HAP-1 (cell line): ENCODE data around the gene VRK2.
A peak's percentile ranks its signal among the peaks of the same experiment; 100 is the strongest.
"Not testable (repeated sequence)": the region's sequence is repeated elsewhere in the genome, so short reads cannot be mapped to it uniquely, and the experiment has no call there.

Experiments used
- DNase-seq, 2 experiments: peaks; one replicate each; pipeline ENCODE4 v3.0.0-alpha.2; 2016 to 2020; ENCODE audit warnings: low spot score in 2 of 2
- H3K27me3 ChIP-seq: fragments of 250-450 bp; sonication (Bioruptor Pico); 2 replicates; pipeline ENCODE4 v1.5.1; 2020; ENCODE audit warnings: low read depth, mild to moderate bottlenecking, moderate library complexity
- H3K36me3 ChIP-seq: fragments of 250-450 bp; sonication (Bioruptor Pico); replicated peaks from 2 replicates; pipeline ENCODE4 v1.5.1; 2020; ENCODE audit warnings: mild to moderate bottlenecking
- H3K4me1 ChIP-seq: fragments of 250-450 bp; sonication (Bioruptor Pico); 2 replicates; pipeline ENCODE4 v1.5.1; 2020; ENCODE audit warnings: mild to moderate bottlenecking
- H3K4me3 ChIP-seq: fragments of 250-450 bp; sonication (Bioruptor Pico); 2 replicates; pipeline ENCODE4 v1.5.1; 2020; ENCODE audit warnings: mild to moderate bottlenecking, moderate library complexity
- H3K9me3 ChIP-seq: fragments of 250-450 bp; sonication (Bioruptor Pico); 2 replicates; pipeline ENCODE4 v1.5.1; 2020; ENCODE audit warnings: mild to moderate bottlenecking, moderate library complexity
- in situ Hi-C: fragments of 300-500 bp; cut with MboI; formaldehyde crosslinking; loops from 3 replicates; pipeline ENCODE4 v1.14.3; 2020; ENCODE audit warnings: low sequenced_read_pairs, inconsistent platforms, mixed read lengths

Gene VRK2

DNA sequence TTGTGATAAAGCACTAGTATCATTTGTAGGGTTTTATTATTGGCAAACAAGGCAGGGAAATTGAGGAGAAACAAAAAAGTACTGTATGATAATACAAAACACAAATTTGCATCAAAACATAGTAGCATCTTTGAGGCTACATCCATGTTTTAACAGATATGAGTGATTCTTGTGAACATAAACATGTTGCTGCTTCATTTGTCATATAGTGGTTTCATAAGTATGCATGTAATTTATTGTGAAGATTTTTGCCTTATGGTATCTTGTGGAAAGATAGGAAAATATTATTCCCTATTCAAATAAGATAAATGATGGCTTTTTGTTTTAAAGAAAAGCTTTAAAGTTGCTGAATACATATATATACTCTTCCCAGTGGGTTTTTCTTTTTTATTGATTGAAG lies 60.3 kb downstream of the VRK2 start:
- no peaks in the 10 kb centered on the region for H3K9me3 ChIP-seq
- H3K27me3 ChIP-seq = no peaks in the 10 kb centered on the region
- in situ Hi-C loops = no loop called here
- no peaks in the 10 kb centered on the region for H3K36me3 ChIP-seq
- DNase-seq = no peak
- no peak overlapping the region for H3K4me3 ChIP-seq
- no peaks in the 10 kb centered on the region for H3K4me1 ChIP-seq

DNA sequence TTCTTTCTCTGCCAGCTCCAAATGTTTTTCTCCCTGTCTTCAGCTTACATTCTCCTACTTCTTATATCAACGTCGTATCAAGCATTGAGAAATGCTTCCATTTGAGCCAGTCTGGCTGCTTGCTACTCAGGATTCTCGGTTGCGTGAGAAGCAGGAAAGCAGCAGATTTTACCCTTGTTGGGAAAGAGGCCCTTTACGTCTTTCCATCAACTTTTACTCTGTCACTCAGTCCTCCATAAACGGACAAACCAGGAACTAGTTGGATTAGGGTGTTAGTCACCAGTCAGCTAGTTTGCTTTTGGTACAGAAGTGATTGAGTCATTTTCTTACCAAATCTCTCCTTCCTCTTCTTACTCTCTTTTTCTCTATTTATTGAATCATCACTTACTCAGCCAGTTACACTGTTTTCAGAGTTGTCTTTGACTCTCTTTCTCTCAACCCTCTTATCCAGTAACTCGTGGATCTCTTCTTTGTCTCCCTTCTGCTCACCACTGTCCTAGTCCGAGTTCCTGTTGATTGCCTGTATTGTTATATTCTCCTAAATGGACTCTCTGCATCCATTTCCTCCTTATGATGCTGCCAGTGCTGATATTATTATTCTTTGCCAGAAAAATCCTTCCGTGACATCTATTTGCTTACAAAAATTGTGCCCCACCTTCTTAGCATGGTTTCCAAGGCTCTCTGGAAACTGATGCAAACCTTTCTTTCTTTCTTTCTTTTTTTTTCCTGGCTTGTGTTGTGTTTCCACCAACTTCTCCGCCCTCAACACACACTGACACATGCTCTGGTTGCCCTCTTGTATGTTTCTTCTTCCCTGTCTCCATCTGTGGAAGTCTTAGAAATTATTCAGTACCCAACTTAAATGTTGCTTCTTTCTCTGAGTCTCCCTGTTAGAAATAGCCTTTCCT lies 61.5 kb downstream of the VRK2 start:
- Histone ChIP-seq H3K36me3 (no peaks in the 10 kb centered on the region), H3K9me3 (no peaks in the 10 kb centered on the region), H3K4me1 (peaks cover 11% of the 10 kb centered on the region), H3K4me3 (no peak overlapping the region), H3K27me3 (no peaks in the 10 kb centered on the region)
- in situ Hi-C loops = no loop called here
- DNase-seq = no peak

DNA sequence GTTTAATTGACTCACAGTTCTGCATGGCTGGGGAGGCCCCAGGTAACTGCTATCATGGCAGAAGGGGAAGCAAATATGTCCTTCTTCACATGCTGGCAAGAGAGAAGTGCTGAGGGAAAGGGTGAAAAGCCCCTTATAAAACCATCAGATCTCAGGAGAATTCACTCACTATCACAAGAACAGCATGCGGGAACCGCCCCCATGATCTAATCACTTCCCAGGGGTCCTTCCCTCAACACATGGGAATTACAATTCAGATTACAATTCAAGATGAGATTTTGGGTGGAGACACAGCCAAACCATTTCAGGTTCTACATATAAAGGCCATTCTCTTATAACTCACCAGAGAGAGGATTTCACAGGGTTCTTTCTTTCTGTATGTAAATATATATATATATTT lies 62.9 kb downstream of the VRK2 start:
- H3K4me1 ChIP-seq = peaks cover 15% of the 10 kb centered on the region
- H3K27me3 ChIP-seq = no peaks in the 10 kb centered on the region
- H3K9me3 ChIP-seq = no peaks in the 10 kb centered on the region
- H3K36me3 ChIP-seq = no peaks in the 10 kb centered on the region
- in situ Hi-C loops = no loop called here
- H3K4me3 ChIP-seq = no peak overlapping the region
- no peak for DNase-seq

DNA sequence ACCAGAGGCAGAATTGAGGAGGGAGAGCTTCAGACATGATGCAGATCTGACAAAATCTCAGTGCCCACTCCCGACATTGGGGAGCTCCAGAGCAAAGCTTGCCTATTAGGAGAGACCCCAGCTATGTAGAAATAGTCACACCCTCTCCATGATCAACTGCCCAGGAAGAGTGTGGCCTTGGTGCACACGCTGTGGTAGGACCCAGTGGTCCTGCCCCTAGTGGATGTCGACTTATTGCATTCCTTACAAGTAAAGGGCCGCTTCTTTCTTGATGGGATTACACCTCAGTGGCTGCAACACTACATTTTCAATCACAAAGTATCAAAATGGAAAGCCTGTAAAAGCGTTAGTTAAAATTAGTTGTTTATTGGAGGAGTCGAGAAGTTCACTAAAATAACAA lies 64.2 kb downstream of the VRK2 start:
- in situ Hi-C loops = no loop called here
- peaks cover 15% of the 10 kb centered on the region for H3K4me1 ChIP-seq
- no peaks in the 10 kb centered on the region for H3K9me3 ChIP-seq
- H3K4me3 ChIP-seq = no peak overlapping the region
- peak in 1 of 2 experiments; percentile 29 for DNase-seq
- H3K27me3 ChIP-seq = no peaks in the 10 kb centered on the region
- no peaks in the 10 kb centered on the region for H3K36me3 ChIP-seq

DNA sequence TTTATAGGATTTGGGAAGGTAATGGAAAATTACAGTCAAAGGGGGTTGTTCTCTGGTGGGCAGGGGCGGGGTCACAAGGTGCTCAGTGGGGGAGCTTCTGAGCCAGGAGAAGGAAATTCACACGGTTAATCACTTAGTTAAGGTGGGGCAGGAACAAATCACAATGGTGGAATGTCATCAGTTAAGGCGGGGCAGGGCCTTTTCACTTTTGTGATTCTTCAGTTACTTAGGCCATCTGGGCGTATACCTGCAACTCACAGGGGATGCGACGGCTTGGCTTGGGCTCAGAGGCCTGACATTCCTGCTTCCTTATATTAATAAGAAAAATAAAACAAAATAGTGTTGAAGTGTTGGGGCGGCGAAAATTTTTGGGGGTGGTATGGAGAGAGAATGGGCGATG lies 67.0 kb downstream of the VRK2 start:
- in situ Hi-C loops, H3K4me3 ChIP-seq, H3K27me3 ChIP-seq, H3K36me3 ChIP-seq, H3K9me3 ChIP-seq: not testable (repeated sequence)
- peaks cover 15% of the 10 kb centered on the region for H3K4me1 ChIP-seq
- DNase-seq = peak in 1 of 2 experiments; percentile 14

DNA sequence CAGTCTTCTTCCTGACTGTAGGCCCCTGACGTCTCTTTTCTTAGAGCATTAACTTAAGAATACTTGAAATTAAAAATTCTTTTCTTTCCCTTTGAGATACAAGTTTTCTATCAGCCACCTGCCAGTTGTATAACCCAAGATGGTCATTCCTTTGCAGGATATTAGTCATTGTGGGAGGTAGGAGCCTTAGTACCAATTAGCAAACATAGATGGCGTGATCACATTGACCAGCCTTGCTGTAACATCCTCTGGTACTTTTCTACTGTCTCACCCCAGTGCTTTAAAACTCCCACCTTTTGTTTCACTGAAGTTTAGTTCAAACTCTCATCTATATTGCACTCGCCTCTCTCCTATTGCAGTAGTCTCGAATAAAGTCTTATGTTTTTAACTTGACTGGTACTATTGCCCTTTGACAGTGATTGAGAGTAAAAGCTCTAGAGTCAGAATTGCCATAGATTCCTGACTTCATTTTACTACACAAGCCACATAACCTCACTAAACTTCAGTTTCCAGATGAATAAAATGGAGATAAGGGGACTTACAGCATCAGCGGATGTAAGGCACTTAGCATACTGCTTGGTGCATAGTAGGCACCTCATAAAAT lies 74.1 kb downstream of the VRK2 start:
- Histone ChIP-seq H3K36me3 (no peaks in the 10 kb centered on the region), H3K9me3 (no peaks in the 10 kb centered on the region), H3K27me3 (no peaks in the 10 kb centered on the region), H3K4me3 (no peak overlapping the region), H3K4me1 (no peaks in the 10 kb centered on the region)
- DNase-seq = no peak
- in situ Hi-C loops = no loop called here

DNA sequence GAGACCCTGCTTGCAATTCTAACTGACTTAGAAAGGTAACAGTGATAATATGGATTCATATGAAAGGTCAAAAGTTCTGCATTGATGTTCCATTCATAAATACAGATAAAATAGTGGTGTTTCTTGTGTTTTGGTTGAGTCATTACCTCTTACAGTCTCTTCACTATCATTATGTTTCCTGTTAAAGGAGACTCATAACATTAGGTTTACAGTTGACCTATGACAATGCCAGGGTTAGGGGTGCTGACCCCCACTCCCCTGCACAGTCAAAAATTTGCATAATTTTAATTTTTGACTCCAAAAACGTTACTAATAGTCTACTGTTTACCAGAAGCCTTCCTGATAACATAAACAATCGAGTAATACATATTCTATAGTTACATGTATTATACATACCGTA lies 75.4 kb downstream of the VRK2 start:
- DNase-seq = no peak
- Histone ChIP-seq H3K9me3 (no peaks in the 10 kb centered on the region), H3K36me3 (no peaks in the 10 kb centered on the region), H3K4me1 (no peaks in the 10 kb centered on the region), H3K27me3 (no peaks in the 10 kb centered on the region), H3K4me3 (no peak overlapping the region)
- in situ Hi-C loops = no loop called here

DNA sequence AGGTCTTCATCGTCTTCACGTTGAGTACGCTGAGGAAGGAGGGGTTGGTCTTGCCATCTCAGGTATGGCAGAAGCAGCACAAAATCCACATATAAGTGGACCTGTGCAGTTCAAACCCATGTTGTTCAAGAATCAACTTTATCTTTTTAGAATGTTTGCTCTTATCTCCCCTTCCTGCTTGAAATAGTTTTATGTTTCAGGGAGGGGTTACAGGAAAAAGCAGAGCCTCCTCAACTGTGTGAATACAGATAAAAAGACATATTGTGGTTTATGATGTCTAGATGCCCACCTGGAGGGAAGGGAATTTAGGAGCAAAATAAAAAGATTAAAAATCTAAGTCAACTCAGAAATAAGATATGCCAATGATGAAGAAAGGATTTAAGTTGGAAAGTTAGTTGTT lies 75.9 kb downstream of the VRK2 start:
- H3K4me1 ChIP-seq = no peaks in the 10 kb centered on the region
- no peaks in the 10 kb centered on the region for H3K27me3 ChIP-seq
- in situ Hi-C loops = no loop called here
- no peaks in the 10 kb centered on the region for H3K9me3 ChIP-seq
- no peak for DNase-seq
- no peaks in the 10 kb centered on the region for H3K36me3 ChIP-seq
- no peak overlapping the region for H3K4me3 ChIP-seq

DNA sequence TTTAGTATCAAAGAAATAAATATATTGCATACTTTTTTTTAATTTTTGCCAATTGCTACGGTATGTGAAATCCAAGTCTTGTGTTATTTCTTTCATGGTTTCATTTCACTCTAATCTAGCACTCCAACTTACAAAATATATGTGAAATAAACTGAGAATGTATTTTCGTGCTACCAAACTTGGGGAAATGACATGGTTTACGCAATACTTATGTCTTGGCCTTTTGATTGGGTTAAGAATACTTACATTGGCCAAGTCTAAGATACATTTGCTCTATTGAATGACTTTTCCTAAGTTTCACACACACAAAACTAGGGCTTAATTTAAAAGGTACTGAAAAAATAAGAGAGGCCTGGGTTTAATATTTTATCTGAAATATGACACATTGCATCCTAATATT lies 80.5 kb downstream of the VRK2 start:
- in situ Hi-C loops = no loop called here
- H3K27me3 ChIP-seq = no peaks in the 10 kb centered on the region
- no peak for DNase-seq
- H3K4me3 ChIP-seq = no peak overlapping the region
- no peaks in the 10 kb centered on the region for H3K9me3 ChIP-seq
- no peaks in the 10 kb centered on the region; the same call in 1 of the 2 replicates for H3K36me3 ChIP-seq
- no peaks in the 10 kb centered on the region for H3K4me1 ChIP-seq

DNA sequence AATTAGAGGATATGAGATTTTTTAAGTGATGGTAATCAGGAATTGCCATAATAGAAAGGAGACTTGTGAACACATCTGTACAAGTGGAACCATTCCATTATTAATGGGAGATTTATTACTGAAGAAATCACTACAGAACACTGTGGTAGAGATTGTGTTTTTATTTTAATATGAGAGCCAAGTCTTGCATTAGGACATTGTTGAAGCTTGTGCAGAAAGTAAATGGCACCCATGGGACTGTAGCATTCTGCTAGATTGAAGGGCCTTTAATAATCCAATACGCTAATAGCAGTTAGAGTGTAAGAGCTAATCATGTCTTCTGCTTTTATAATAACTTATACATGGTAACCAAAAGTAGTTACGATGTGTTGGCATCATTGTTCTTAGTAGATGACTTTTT lies 83.6 kb downstream of the VRK2 start:
- Histone ChIP-seq H3K4me1 (no peaks in the 10 kb centered on the region), H3K36me3 (peaks cover 4% of the 10 kb centered on the region; the same call in 1 of the 2 replicates), H3K27me3 (no peaks in the 10 kb centered on the region), H3K9me3 (no peaks in the 10 kb centered on the region), H3K4me3 (no peak overlapping the region)
- no peak for DNase-seq
- in situ Hi-C loops = no loop called here

DNA sequence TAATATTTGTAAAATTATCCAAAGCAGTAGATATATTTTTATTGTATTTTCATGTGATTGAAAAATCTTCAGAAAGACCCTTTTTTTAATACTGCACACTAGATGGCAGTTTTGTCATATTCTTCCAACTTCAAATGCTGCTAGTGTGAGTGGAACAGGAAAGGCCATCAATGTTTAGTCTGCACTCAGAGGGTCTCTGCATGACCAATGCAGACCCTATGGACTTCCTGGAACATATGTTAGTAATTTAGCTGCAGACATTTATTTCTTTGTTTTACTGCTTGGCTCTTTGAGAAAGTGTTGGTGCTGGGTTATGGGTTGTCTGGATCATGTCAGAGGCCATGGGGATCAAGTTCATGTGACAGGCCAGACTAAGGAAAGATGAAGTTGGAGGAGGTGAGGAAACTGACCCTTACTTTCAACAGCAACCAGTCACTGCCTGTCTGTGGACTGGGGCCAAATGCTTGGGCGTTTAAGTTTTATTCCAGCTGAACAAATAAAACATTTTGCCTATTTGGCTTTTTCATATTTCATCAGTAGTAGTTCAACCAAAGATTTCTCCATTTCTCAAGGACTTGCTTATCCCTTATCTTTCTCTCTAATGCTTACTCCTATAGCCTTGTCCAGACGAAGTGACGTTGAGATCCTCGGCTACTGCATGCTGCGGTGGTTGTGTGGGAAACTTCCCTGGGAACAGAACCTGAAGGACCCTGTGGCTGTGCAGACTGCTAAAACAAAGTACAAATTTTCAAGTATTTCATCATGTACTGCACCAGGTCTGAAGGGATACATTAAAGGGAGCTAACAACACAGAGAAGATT lies 84.8 kb downstream of the VRK2 start:
- Histone ChIP-seq H3K27me3 (no peaks in the 10 kb centered on the region), H3K4me1 (no peaks in the 10 kb centered on the region), H3K4me3 (no peak overlapping the region), H3K36me3 (peaks cover 6% of the 10 kb centered on the region; the same call in 1 of the 2 replicates), H3K9me3 (no peaks in the 10 kb centered on the region)
- no peak for DNase-seq
- in situ Hi-C loops = no loop called here

DNA sequence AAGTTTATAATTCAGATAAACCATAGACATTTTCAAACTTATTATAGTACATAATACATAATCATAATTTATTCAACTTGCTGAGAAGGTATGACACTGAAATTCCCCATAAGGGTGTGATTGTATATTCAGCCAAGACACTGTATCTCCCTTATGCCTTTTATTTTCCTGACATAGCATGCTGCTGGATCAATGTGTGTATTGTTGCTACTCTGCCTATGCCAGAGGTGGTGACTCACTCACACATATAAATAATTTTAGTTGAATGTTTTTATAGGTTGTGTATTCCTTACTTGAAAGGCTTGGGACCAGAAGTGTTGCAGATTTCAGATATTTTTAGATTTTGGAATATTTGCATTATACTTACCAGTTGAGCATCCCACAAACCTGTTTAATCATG lies 86.8 kb downstream of the VRK2 start:
- peaks cover 6% of the 10 kb centered on the region; the same call in 1 of the 2 replicates for H3K36me3 ChIP-seq
- in situ Hi-C loops = no loop called here
- no peak overlapping the region for H3K4me3 ChIP-seq
- H3K9me3 ChIP-seq = no peaks in the 10 kb centered on the region
- no peak for DNase-seq
- no peaks in the 10 kb centered on the region for H3K4me1 ChIP-seq
- no peaks in the 10 kb centered on the region for H3K27me3 ChIP-seq

DNA sequence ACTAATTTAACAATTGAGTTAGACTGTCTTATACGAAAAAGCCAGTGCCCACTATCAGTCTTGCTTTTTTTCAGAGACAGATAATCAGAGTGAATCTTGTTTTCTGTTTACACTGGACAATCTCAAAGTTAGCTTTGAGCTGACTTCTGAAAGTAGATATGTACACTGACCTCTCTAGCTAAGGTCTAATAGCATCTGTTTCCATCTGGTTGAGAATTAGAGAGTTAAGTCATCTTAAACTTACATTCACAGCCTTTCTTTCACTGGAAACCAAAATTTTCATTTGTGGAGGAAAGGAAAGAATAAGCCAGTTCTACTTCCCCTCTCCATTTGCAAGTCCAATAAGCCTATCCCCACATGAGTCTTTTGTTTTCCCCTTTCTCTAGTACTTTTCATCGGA lies 89.3 kb downstream of the VRK2 start:
- DNase-seq = no peak
- in situ Hi-C loops = no loop called here
- no peaks in the 10 kb centered on the region for H3K9me3 ChIP-seq

DNA sequence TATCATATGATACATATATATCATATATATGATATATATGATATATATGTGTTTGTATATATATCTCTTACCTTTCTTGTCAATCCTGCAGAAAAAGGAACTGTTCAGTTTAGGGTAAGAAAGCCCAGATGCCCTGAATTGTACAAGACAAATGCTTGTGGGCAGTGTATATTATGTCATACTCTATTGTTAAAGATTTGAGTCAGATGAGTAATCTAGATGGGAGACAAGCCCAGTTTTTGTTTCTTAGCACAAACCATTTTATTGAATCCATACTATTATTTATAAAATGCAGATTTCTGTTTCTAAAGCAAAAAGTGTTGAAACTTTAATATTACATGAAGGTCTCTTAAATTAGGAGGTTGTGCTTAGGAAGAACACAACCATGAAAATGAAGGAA lies 90.6 kb downstream of the VRK2 start:
- H3K9me3 ChIP-seq = no peaks in the 10 kb centered on the region
- H3K27me3 ChIP-seq = no peaks in the 10 kb centered on the region
- H3K4me3 ChIP-seq = no peak overlapping the region
- no peak for DNase-seq
- H3K4me1 ChIP-seq = no peaks in the 10 kb centered on the region
- in situ Hi-C loops = no loop called here
- H3K36me3 ChIP-seq = peaks cover 6% of the 10 kb centered on the region; the same call in 1 of the 2 replicates

More for the DNA sequence above, 89.3 kb downstream of the VRK2 start:
- Histone ChIP-seq H3K4me3 (no peak overlapping the region), H3K27me3 (no peaks in the 10 kb centered on the region), H3K4me1 (no peaks in the 10 kb centered on the region), H3K36me3 (peaks cover 6% of the 10 kb centered on the region; the same call in 1 of the 2 replicates)
